22Rv1 (cell line): Measurements from ENCODE around the gene FGGY.

ENCODE experiments used
- CTCF ChIP-seq: fragments of 450-650 bp; IDR thresholded peaks from 2 replicates; pipeline ENCODE4 v1.5.1; 2017; ENCODE audit warnings: mild to moderate bottlenecking
- ZFX ChIP-seq: fragments of 450-650 bp; IDR thresholded peaks from 2 replicates; pipeline ENCODE4 v1.6.1; 2017; ENCODE audit warnings: antibody characterized with exemption, borderline replicate concordance

GRCh38 chr1:59375321-59376220, 78.7 kb downstream of the FGGY start:
- TF ChIP-seq CTCF (no peak), ZFX (no peak)
